HepG2 (cell line): ENCODE results near the gene PRKCE. TPM values are rescaled to one million over a fixed set of nuclear protein-coding genes. Genes with fewer than 3 reads are reported as not detected.

ENCODE experiments used
- ARID3A ChIP-seq: IDR thresholded peaks from 2 replicates; pipeline ENCODE4 v1.6.1; 2012; ENCODE audit warnings: low read depth, low read length, improper control_type of control experiment
- ATAD3A ChIP-seq: sonication (generic); formaldehyde crosslinking; IDR thresholded peaks from 2 replicates; pipeline ENCODE4 v1.4.0; 2020; ENCODE audit warnings: missing genetic modification reagents
- ATRX ChIP-seq: sonication (generic); formaldehyde crosslinking; IDR thresholded peaks from 2 replicates; pipeline ENCODE4 v1.4.0; 2020; ENCODE audit warnings: missing genetic modification reagents, borderline replicate concordance
- DMTF1 ChIP-seq: sonication (generic); formaldehyde crosslinking; IDR thresholded peaks from 2 replicates; pipeline ENCODE4 v1.4.0; 2020; ENCODE audit warnings: mild to moderate bottlenecking, missing genetic modification reagents
- ISL2 ChIP-seq: sonication (generic); formaldehyde crosslinking; IDR thresholded peaks from 2 replicates; pipeline ENCODE4 v1.5.0; 2020; ENCODE audit warnings: missing genetic modification reagents
- KDM3A ChIP-seq: IDR thresholded peaks from 2 replicates; pipeline ENCODE4 v1.6.1; 2018; ENCODE audit warnings: low read depth, missing compliant biosample characterization
- MED8 ChIP-seq: sonication (generic); formaldehyde crosslinking; IDR thresholded peaks from 2 replicates; pipeline ENCODE4 v1.8.1; 2023; ENCODE audit warnings: mild to moderate bottlenecking, missing genetic modification reagents; ENCODE audit not compliant: insufficient replicate concordance
- MYC ChIP-seq: sonication (generic); formaldehyde crosslinking; IDR thresholded peaks from 2 replicates; pipeline ENCODE4 v1.9.0; 2021; ENCODE audit warnings: missing genetic modification reagents, borderline replicate concordance
- NFE2L2 ChIP-seq: fragments of 150-350 bp; IDR thresholded peaks from 2 replicates; pipeline ENCODE4 v1.6.1; 2014; ENCODE audit warnings: low read length
- RORA ChIP-seq: sonication (generic); formaldehyde crosslinking; IDR thresholded peaks from 2 replicates; pipeline ENCODE4 v1.5.0; 2020; ENCODE audit warnings: mild to moderate bottlenecking, missing genetic modification reagents, moderate library complexity
- RXRB ChIP-seq: IDR thresholded peaks from 2 replicates; pipeline ENCODE4 v1.6.1; 2016; ENCODE audit warnings: borderline replicate concordance, missing genetic modification reagents, missing compliant biosample characterization
- SNRNP70 ChIP-seq: fragments of 200-400 bp; formaldehyde crosslinking; IDR thresholded peaks from 2 replicates; pipeline ENCODE4 v1.6.1; 2017; ENCODE audit warnings: mild to moderate bottlenecking, low read depth, low read length, moderate library complexity
- STAG1 ChIP-seq: sonication (generic); formaldehyde crosslinking; IDR thresholded peaks from 2 replicates; pipeline ENCODE4 v1.4.0; 2020; ENCODE audit warnings: missing genetic modification reagents
- SUZ12 ChIP-seq: fragments of 150-350 bp; IDR thresholded peaks from 2 replicates; pipeline ENCODE4 v1.6.1; 2014; ENCODE audit warnings: low read depth, low read length
- THAP8 ChIP-seq: sonication (generic); formaldehyde crosslinking; IDR thresholded peaks from 2 replicates; pipeline ENCODE4 v1.5.1; 2020; ENCODE audit warnings: missing genetic modification reagents, mild to moderate bottlenecking, borderline replicate concordance
- ZBTB46 ChIP-seq: sonication (generic); formaldehyde crosslinking; IDR thresholded peaks from 2 replicates; pipeline ENCODE4 v1.4.0; 2020; ENCODE audit warnings: mild to moderate bottlenecking, missing genetic modification reagents, borderline replicate concordance
- ZNF256 ChIP-seq: sonication (generic); formaldehyde crosslinking; conservative IDR thresholded peaks from 2 replicates; pipeline ENCODE4 v1.4.0; 2020; ENCODE audit warnings: missing genetic modification reagents
- ZNF337 ChIP-seq: sonication (generic); formaldehyde crosslinking; IDR thresholded peaks from 2 replicates; pipeline ENCODE4 v1.5.1; 2020; ENCODE audit warnings: missing genetic modification reagents, low read depth, mild to moderate bottlenecking, borderline replicate concordance
- ZNF414 ChIP-seq: sonication (generic); formaldehyde crosslinking; IDR thresholded peaks from 2 replicates; pipeline ENCODE4 v1.5.0; 2020; ENCODE audit warnings: missing genetic modification reagents
- ZNF772 ChIP-seq: sonication (generic); formaldehyde crosslinking; IDR thresholded peaks from 2 replicates; pipeline ENCODE4 v1.5.0; 2020; ENCODE audit warnings: mild to moderate bottlenecking, missing genetic modification reagents
- ZNF773 ChIP-seq: sonication (generic); formaldehyde crosslinking; IDR thresholded peaks from 2 replicates; pipeline ENCODE4 v1.4.0; 2020; ENCODE audit warnings: missing genetic modification reagents, borderline replicate concordance
- ZNF780A ChIP-seq: sonication (generic); formaldehyde crosslinking; IDR thresholded peaks from 2 replicates; pipeline ENCODE4 v1.8.0; 2022; ENCODE audit warnings: mild to moderate bottlenecking, missing genetic modification reagents, moderate library complexity
- ZNF83 ChIP-seq: sonication (generic); formaldehyde crosslinking; IDR thresholded peaks from 2 replicates; pipeline ENCODE4 v1.4.0; 2020; ENCODE audit warnings: missing genetic modification reagents, mild to moderate bottlenecking, borderline replicate concordance
- ZSCAN12 ChIP-seq: sonication (generic); formaldehyde crosslinking; IDR thresholded peaks from 2 replicates; pipeline ENCODE4 v1.9.0; 2021; ENCODE audit warnings: mild to moderate bottlenecking, missing genetic modification reagents
- polyA plus RNA-seq, 8 experiments: library from polyadenylated mRNA; depleted of rRNA in 3 of 8; stranded (reverse) in 7 of 8; unstranded in 1 of 8; fragments of >200 nt; fragmentation: Illumina TruSeq in 4 of 8; extraction: Trizol in 4 of 8; gene quantifications; 2 replicates each; pipeline versions ENCODE4 v1.2.1 to v1.2.3, GENCODE V29; 2011 to 2016; ENCODE audit warnings: low read depth in 4 of 8, missing spikeins in 1 of 8, mixed read lengths in 1 of 8; ENCODE audit not compliant: insufficient read depth in 1 of 8
- total RNA-seq, 5 experiments: library from RNA; depleted of rRNA; stranded (reverse); fragments of >200 nt; fragmentation: Illumina TruSeq; extraction: Trizol; gene quantifications; 2 replicates each; pipeline ENCODE4 v1.2.3, GENCODE V29; 2016; ENCODE audit warnings: low read depth in 1 of 5

Gene PRKCE
- total and polyA plus RNA-seq, 2 of the 13 experiments (the other 11 are each of a cell fraction or from before 2014, with no cell fraction given) = 1.0 to 3.9 TPM

- no peak for TF ChIP-seq DMTF1 (CRISPR knock-in tag)
- TF ChIP-seq ZSCAN12 (CRISPR knock-in tag) = no peak; the same call in 1 of the 2 replicates
- TF ChIP-seq THAP8 (CRISPR knock-in tag) = no peak
- no peak for TF ChIP-seq ZNF83
- TF ChIP-seq RORA (CRISPR knock-in tag) = no peak
- TF ChIP-seq MED8 (CRISPR knock-in tag) = no peak
- peak; percentile 84; the same call in 1 of the 2 replicates for TF ChIP-seq KDM3A
- TF ChIP-seq ZNF414 (CRISPR knock-in tag) = no peak
- TF ChIP-seq ATAD3A (CRISPR knock-in tag) = no peak
- TF ChIP-seq ZNF337 = no peak
- TF ChIP-seq SUZ12 = no peak
- no peak; the same call in 1 of the 2 replicates for TF ChIP-seq STAG1
- TF ChIP-seq ATRX = no peak
- peak; percentile 87 for TF ChIP-seq MYC
- peak; percentile 80; the same call in 1 of the 2 replicates for TF ChIP-seq ZNF780A (CRISPR knock-in tag)
- TF ChIP-seq ZNF772 = peak; percentile 60; the same call in 1 of the 2 replicates
- no peak for TF ChIP-seq ZBTB46 (CRISPR knock-in tag)
- peak; percentile 61; the same call in 1 of the 2 replicates for TF ChIP-seq ARID3A
- peak; percentile 53; the same call in 1 of the 2 replicates for TF ChIP-seq RXRB (CRISPR knock-in tag)
- TF ChIP-seq NFE2L2 = no peak
- no peak for TF ChIP-seq SNRNP70
- peak; percentile 73 for TF ChIP-seq ISL2 (CRISPR knock-in tag)
- no peak for TF ChIP-seq ZNF256 (CRISPR knock-in tag)
- TF ChIP-seq ZNF773 (CRISPR knock-in tag) = no peak; the same call in 1 of the 2 replicates
These were observed 542 bp upstream of the PRKCE start (continued) for GRCh38 chr2:45650851-45651414.
